Measurements from ENCODE around the gene MT1A.

Gene MT1A

GRCh38 chr16:56625140-56625942, 13.1 kb upstream of the MT1A start, which contains the start of gene MT1E:
TSS of gene MT1E (plus strand) at chr16:56625781. CDS start at chr16:56625852, 71 bp downstream.
- no peaks in the 10 kb centered on the region for H3K9me2 ChIP-seq (replicated peaks; ENCODE audit: control insufficient read depth, low read length)
- no peaks in the 10 kb centered on the region for H3K9me3 ChIP-seq (ENCODE audit: control insufficient read depth, insufficient read depth, low read length)
- H3F3A ChIP-seq (ENCODE audit: control insufficient read depth, insufficient read depth), result no peaks in the 10 kb centered on the region
- no peaks in the 10 kb centered on the region for H3K4me1 ChIP-seq (ENCODE audit: control insufficient read depth, low read length)
- no peak within 1 kb of the TSS for H3K27ac ChIP-seq (ENCODE audit: low read depth, low read length)
- H3K4me3 ChIP-seq (ENCODE audit: low read length), result no peak within 1 kb of the TSS
- TF ChIP-seq, protein P1, sequence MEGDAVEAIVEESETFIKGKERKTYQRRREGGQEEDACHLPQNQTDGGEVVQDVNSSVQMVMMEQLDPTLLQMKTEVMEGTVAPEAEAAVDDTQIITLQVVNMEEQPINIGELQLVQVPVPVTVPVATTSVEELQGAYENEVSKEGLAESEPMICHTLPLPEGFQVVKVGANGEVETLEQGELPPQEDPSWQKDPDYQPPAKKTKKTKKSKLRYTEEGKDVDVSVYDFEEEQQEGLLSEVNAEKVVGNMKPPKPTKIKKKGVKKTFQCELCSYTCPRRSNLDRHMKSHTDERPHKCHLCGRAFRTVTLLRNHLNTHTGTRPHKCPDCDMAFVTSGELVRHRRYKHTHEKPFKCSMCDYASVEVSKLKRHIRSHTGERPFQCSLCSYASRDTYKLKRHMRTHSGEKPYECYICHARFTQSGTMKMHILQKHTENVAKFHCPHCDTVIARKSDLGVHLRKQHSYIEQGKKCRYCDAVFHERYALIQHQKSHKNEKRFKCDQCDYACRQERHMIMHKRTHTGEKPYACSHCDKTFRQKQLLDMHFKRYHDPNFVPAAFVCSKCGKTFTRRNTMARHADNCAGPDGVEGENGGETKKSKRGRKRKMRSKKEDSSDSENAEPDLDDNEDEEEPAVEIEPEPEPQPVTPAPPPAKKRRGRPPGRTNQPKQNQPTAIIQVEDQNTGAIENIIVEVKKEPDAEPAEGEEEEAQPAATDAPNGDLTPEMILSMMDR (IDR thresholded peaks at IDR 0.05; ENCODE audit: low read depth, low read length, poor library complexity, severe bottlenecking), result no peak
- no peak for TF ChIP-seq EZH2phosphoT487 (IDR thresholded peaks at IDR 0.05; ENCODE audit: borderline replicate concordance, low read length)
- no peak within 1 kb of the TSS for H3K4me2 ChIP-seq (ENCODE audit: low read length)
- peaks cover 18% of the 10 kb centered on the region for H3K27me3 ChIP-seq (ENCODE audit: control insufficient read depth, low read length)
- no peaks in the 10 kb centered on the region for H3K79me2 ChIP-seq (ENCODE audit: control insufficient read depth, low read length)
- no peaks in the 10 kb centered on the region for H3K36me3 ChIP-seq (ENCODE audit: control insufficient read depth, low read length)
- H4K20me1 ChIP-seq (ENCODE audit: control insufficient read depth, insufficient read depth, low read depth, low read length), result no peaks in the 10 kb centered on the region

- no peaks in the 10 kb centered on the region for H3K9me2 ChIP-seq (replicated peaks; ENCODE audit: control insufficient read depth, low read length)
- no peaks in the 10 kb centered on the region for H3K36me3 ChIP-seq (ENCODE audit: control insufficient read depth, low read length)
- no peak for TF ChIP-seq EZH2phosphoT487 (IDR thresholded peaks at IDR 0.05; ENCODE audit: borderline replicate concordance, low read length)
- TF ChIP-seq, protein P1 (IDR thresholded peaks at IDR 0.05; ENCODE audit: low read depth, low read length, poor library complexity, severe bottlenecking), result no peak
- peaks cover 18% of the 10 kb centered on the region for H3K27me3 ChIP-seq (ENCODE audit: control insufficient read depth, low read length)
- H3F3A ChIP-seq (ENCODE audit: control insufficient read depth, insufficient read depth), result no peaks in the 10 kb centered on the region
- H3K4me3 ChIP-seq (ENCODE audit: low read length), result no peak overlapping the region
- no peaks in the 10 kb centered on the region for H3K4me1 ChIP-seq (ENCODE audit: control insufficient read depth, low read length)
- no peak overlapping the region for H3K4me2 ChIP-seq (ENCODE audit: low read length)
- no peaks in the 10 kb centered on the region for H3K9me3 ChIP-seq (ENCODE audit: control insufficient read depth, insufficient read depth, low read length)
- no peaks in the 10 kb centered on the region for H3K79me2 ChIP-seq (ENCODE audit: control insufficient read depth, low read length)
- H4K20me1 ChIP-seq (ENCODE audit: control insufficient read depth, insufficient read depth, low read depth, low read length), result no peaks in the 10 kb centered on the region
- H3K27ac ChIP-seq (ENCODE audit: low read depth, low read length), result no peak overlapping the region
These were observed 12.4 kb upstream of the MT1A start for GRCh38 chr16:56625943-56626654.

GRCh38 chr16:56626685-56627084, 11.8 kb upstream of the MT1A start:
- Histone ChIP-seq H3K4me2 (ENCODE audit: low read length) (no peak overlapping the region), H3K4me3 (ENCODE audit: low read length) (no peak overlapping the region), H3K9me3 (ENCODE audit: control insufficient read depth, insufficient read depth, low read length) (no peaks in the 10 kb centered on the region), H3K9me2 (replicated peaks; ENCODE audit: control insufficient read depth, low read length) (no peaks in the 10 kb centered on the region), H3F3A (ENCODE audit: control insufficient read depth, insufficient read depth) (no peaks in the 10 kb centered on the region), H3K36me3 (ENCODE audit: control insufficient read depth, low read length) (no peaks in the 10 kb centered on the region), H3K27ac (ENCODE audit: low read depth, low read length) (no peak overlapping the region), H3K27me3 (ENCODE audit: control insufficient read depth, low read length) (peaks cover 22% of the 10 kb centered on the region), H4K20me1 (ENCODE audit: control insufficient read depth, insufficient read depth, low read depth, low read length) (no peaks in the 10 kb centered on the region), H3K79me2 (ENCODE audit: control insufficient read depth, low read length) (no peaks in the 10 kb centered on the region), H3K4me1 (ENCODE audit: control insufficient read depth, low read length) (no peaks in the 10 kb centered on the region)
- TF ChIP-seq EZH2phosphoT487 (IDR thresholded peaks at IDR 0.05; ENCODE audit: borderline replicate concordance, low read length), result no peak
- TF ChIP-seq, protein P1 (IDR thresholded peaks at IDR 0.05; ENCODE audit: low read depth, low read length, poor library complexity, severe bottlenecking), result no peak
